Measurements from ENCODE around the gene DYRK1A. TPM values are rescaled to one million over a fixed set of nuclear protein-coding genes. Genes with fewer than 3 reads are reported as not detected.

DYRK1A gene
- total and polyA plus RNA-seq, 2 of the 13 experiments (the other 11 are each of a cell fraction or from before 2014, with no cell fraction given): 24.6 to 34.2 TPM

DNA sequence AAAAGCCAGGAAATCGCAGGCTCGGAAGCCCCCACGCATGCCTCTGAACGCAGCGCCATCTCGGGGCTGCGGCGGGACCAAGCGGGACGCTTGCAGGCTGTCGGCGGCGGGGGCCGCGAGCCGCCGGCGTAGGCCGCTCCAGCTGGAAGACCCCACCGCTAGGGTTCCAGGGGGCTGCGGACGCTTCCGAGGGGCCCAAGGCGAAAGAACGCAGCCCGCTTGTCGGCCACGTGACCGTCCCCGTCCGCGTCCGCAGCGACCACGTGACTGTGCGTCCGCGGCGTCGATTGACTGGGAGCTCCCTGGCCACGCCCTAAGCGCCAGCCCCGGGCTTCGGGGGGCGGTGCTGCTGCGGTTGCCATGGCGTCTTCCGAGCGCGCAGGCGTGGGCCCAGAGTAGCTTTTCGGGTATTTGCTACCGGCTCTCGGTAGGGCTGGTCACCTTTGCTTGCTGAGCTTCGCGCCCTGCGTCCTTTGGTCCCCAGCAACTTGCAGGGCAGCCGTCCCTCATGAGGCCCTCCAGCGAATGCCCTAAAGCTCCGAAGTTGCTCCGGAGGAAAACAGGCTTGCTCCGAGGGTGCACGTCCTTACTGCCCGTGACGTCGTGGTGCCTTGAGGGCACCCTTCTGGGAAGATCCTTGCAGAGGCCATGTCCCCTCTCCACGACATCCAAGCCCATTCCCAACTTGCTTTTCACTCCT, 197.2 kb downstream of the DYRK1A start:
- Histone ChIP-seq H3K4me3 (replicated peaks in 1 of 3; ENCODE audit: insufficient read depth in 1 of 3, low read depth in 2 of 3, low read length in 3 of 3) (peak overlapping the region in 1 of 3 experiments; percentile 68; a peak in 1 of 6 replicates), H3K36me3 (replicated peaks in 1 of 2; ENCODE audit: control insufficient read depth in 1 of 2, insufficient read depth in 2 of 2, low read length in 2 of 2) (no peaks in the 10 kb centered on the region), H2AFZ (ENCODE audit: low read length) (no peak overlapping the region), H3K27ac (ENCODE audit: extremely low read length, insufficient read depth, low read length) (no peak overlapping the region), H3K4me1 (ENCODE audit: insufficient read depth, low read length) (peaks cover 23% of the 10 kb centered on the region), H4K20me1 (ENCODE audit: insufficient read depth, low read length) (no peaks in the 10 kb centered on the region), H3K4me2 (ENCODE audit: low read depth, low read length) (peak overlapping the region; percentile 96), H3K79me2 (ENCODE audit: insufficient read depth, low read length) (no peaks in the 10 kb centered on the region), H3K27me3 (ENCODE audit: control insufficient read depth in 1 of 2, insufficient read depth in 2 of 2, low read length in 2 of 2) (peaks cover 0 to 1% of the 10 kb centered on the region in 2 experiments; a peak in 3 of 5 replicates), H3K9ac (ENCODE audit: insufficient read depth, low read depth, low read length) (no peak overlapping the region), H3K9me3 (ENCODE audit: low read length) (no peaks in the 10 kb centered on the region)
- ATAC-seq (no peak), FAIRE-seq (no peak), DNase-seq (ENCODE audit: low spot score) (no peak)
- TF ChIP-seq ARHGAP35 (CRISPR knock-in tag; IDR thresholded peaks at IDR 0.05; ENCODE audit: borderline replicate concordance) (no peak), HNRNPUL1 (IDR thresholded peaks at IDR 0.05; ENCODE audit: low read depth, low read length) (no peak), GZF1 (CRISPR knock-in tag; IDR thresholded peaks at IDR 0.05) (no peak), ZNF619 (CRISPR knock-in tag; IDR thresholded peaks at IDR 0.05) (no peak), ZNF326 (CRISPR knock-in tag; IDR thresholded peaks at IDR 0.05; ENCODE audit: borderline replicate concordance) (no peak), THYN1 (CRISPR knock-in tag; IDR thresholded peaks at IDR 0.05; ENCODE audit: borderline replicate concordance, low read depth) (no peak), BHLHE40 (IDR thresholded peaks at IDR 0.05; ENCODE audit: low read length) (no peak), JDP2 (CRISPR knock-in tag; IDR thresholded peaks at IDR 0.05; ENCODE audit: borderline replicate concordance) (no peak)
- TF ChIP-seq, protein P1, sequence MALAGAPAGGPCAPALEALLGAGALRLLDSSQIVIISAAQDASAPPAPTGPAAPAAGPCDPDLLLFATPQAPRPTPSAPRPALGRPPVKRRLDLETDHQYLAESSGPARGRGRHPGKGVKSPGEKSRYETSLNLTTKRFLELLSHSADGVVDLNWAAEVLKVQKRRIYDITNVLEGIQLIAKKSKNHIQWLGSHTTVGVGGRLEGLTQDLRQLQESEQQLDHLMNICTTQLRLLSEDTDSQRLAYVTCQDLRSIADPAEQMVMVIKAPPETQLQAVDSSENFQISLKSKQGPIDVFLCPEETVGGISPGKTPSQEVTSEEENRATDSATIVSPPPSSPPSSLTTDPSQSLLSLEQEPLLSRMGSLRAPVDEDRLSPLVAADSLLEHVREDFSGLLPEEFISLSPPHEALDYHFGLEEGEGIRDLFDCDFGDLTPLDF (CRISPR knock-in tag; IDR thresholded peaks at IDR 0.05): no peak
- 91% methylated on average over 31 of the region's 67 CpGs for WGBS (ENCODE audit: low lambda C conversion rate)
- ChIA-PET POLR2A (interaction anchor here (1.3 to 1.7 kb wide), 5 partner anchors 10 to 344 kb away, joined by 5 to 9 read pairs (median 5); partner anchors contain the start of genes DYRK1A and VPS26C), CTCF (ENCODE audit: low intra/inter-chr PET ratio, low total read pairs) (no interaction called here)
- intact Hi-C loops (cut with micrococcal nuclease; ENCODE audit: unreplicated experiment): no loop called here
- in situ Hi-C loops (cut with HindIII; ENCODE audit: extremely low pct_ligation_motif_present, low pct_unique_long_range_greater_than_20kb): no loop called here
- no TSS peak for BruUV-seq (replicated peaks)
